GM21367 (cell line): Measurements from ENCODE around the gene SLC1A5.

ENCODE experiments used
- ATAC-seq: cut with Tn5 transposase; IDR thresholded peaks from one replicate; pipeline ENCODE4 v1.9.1; 2021; ENCODE audit not compliant: unreplicated experiment

The SLC1A5 gene

GRCh38 chr19:46726551-46726950, 61.8 kb downstream of the SLC1A5 start:
- ATAC-seq = no peak

GRCh38 chr19:46725859-46726393, 62.5 kb downstream of the SLC1A5 start:
- ATAC-seq = no peak

- ATAC-seq = no peak
Observed at GRCh38 chr19:46725036-46725820, 63.2 kb downstream of the SLC1A5 start.
